SK-N-MC (cell line): ENCODE data around the gene ROBO4.

Experiments
- DNase-seq: peaks from one replicate; pipeline ENCODE4 v3.0.0-alpha.2; 2011; ENCODE audit warnings: low read depth, low spot score
- H3K27ac ChIP-seq: fragments of 200-600 bp; sonication (generic); 2 replicates; pipeline ENCODE4 v1.5.1; 2016; ENCODE audit warnings: mixed run types
- H3K36me3 ChIP-seq: fragments of 200-600 bp; sonication (generic); 2 replicates; pipeline ENCODE4 v1.6.1; 2017; ENCODE audit warnings: antibody characterized with exemption, low read length, mixed read lengths; ENCODE audit not compliant: insufficient read depth
- H3K4me3 ChIP-seq: fragments of 200-600 bp; sonication (generic); 2 replicates; pipeline ENCODE4 v1.5.1; 2016
- H3K9ac ChIP-seq: fragments of 200-600 bp; sonication (generic); 2 replicates; pipeline ENCODE4 v1.8.0; 2017; ENCODE audit warnings: mixed run types, mixed read lengths; ENCODE audit not compliant: insufficient read length
- H3K9me3 ChIP-seq: fragments of 200-600 bp; sonication (generic); 2 replicates; pipeline ENCODE4 v1.6.1; 2017; ENCODE audit warnings: low read depth, mild to moderate bottlenecking, antibody characterized with exemption, low read length, moderate library complexity, mixed read lengths
- EZH2 ChIP-seq: fragments of 200-600 bp; sonication (generic); IDR thresholded peaks from one replicate; pipeline ENCODE4 v1.6.1; 2017; ENCODE audit warnings: antibody characterized with exemption
- FOXP2 ChIP-seq: optimal IDR thresholded peaks from 2 replicates; pipeline ENCODE3; 2011; ENCODE audit warnings: mild to moderate bottlenecking, moderate library complexity; ENCODE audit not compliant: insufficient read depth; ENCODE audit errors: extremely low read length, control extremely low read depth
- POLR2AphosphoS5 ChIP-seq: IDR thresholded peaks from 2 replicates; pipeline ENCODE4 v1.6.1; 2012; ENCODE audit warnings: mild to moderate bottlenecking, low read depth, low read length, borderline replicate concordance

Gene ROBO4

DNA sequence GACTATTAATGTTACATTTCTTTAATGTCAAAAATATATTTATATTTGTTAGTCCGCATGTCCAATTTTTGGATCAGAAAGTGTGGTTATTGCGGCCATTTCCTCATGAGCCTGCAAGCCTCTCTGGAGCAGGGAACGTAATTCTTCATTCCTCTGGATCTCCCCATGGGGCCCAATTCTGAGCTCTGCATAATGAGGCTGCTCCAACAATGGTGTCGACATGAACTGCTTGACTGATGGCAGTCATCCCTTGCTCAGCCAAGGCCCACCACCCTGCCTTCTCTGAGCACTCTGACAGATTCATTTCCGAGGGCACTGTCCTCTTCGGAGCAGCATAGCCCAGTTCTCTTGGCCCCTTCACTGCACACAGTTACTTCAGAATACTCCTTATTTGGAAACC lies 41.3 kb upstream of the ROBO4 start:
- TF ChIP-seq FOXP2: no peak
- no peak overlapping the region for H3K27ac ChIP-seq
- DNase-seq: no peak

DNA sequence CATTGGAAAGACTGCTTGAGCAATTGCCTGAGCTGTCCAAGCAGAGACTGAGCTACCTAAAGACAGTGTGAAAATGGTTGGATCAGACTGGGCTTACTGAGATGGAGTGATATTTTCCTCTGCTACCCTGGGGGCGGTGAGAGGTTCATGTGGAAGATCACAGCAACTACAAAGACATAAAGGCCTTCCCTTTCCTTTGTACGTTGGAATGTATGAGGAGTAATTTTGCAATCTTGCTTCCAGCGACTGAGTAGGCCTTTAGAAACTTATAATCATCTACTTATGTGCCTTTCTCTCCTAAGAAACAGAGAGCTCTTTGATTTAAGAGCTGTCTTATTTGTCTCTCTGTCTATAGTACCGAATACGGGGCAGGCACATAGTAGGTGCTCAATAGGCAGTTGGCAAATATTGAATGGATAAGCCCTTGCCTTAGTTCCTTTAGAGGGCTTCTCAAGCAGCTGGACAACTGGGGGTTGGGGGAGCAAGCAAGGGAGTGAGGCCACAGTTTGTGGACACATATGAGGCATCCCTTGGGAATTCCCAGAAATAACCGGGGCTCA lies 40.6 kb upstream of the ROBO4 start:
- Histone ChIP-seq H3K9ac (no peak overlapping the region), H3K36me3 (no peaks in the 10 kb centered on the region), H3K9me3 (no peaks in the 10 kb centered on the region), H3K4me3 (no peak overlapping the region), H3K27ac (no peak overlapping the region)
- TF ChIP-seq FOXP2 (no peak), EZH2 (no peak), POLR2AphosphoS5 (no peak)
- no peak for DNase-seq

More for the DNA sequence above, 41.3 kb upstream of the ROBO4 start:
- H3K36me3 ChIP-seq: no peaks in the 10 kb centered on the region
- H3K9me3 ChIP-seq: no peaks in the 10 kb centered on the region
- H3K9ac ChIP-seq: no peak overlapping the region
- no peak overlapping the region for H3K4me3 ChIP-seq

DNA sequence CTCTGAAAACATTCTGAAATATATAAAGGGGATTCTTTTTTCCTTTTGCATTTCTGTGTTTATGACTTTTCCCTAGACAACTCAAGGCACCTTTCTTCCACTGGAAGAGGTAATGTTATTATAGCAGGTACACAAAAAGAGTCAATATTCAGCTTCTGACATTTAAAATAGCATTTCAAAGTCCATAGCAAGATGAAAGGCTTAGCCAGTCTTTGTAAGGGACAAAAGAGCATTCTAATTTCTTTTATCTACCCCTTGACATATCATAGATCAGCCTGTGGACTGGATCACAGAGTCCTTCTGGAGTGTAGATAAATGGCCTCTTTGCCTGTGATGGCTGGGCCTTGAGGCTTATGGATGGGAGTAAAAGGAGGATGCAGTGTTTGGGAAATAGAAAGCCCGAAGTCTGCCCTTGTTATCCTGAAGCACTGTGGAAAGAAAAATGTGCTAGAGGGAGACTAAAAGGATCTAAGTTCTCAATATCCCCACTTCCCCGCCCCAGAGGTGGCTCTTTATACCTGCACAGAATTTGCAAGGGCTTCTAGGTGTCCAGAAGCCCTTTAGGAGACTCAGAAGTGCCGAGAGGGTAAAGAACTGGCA lies 39.8 kb upstream of the ROBO4 start:
- Histone ChIP-seq H3K9ac (no peak overlapping the region), H3K27ac (no peak overlapping the region), H3K36me3 (no peaks in the 10 kb centered on the region), H3K9me3 (no peaks in the 10 kb centered on the region), H3K4me3 (no peak overlapping the region)
- no peak for DNase-seq
- TF ChIP-seq EZH2 (no peak), POLR2AphosphoS5 (no peak)

DNA sequence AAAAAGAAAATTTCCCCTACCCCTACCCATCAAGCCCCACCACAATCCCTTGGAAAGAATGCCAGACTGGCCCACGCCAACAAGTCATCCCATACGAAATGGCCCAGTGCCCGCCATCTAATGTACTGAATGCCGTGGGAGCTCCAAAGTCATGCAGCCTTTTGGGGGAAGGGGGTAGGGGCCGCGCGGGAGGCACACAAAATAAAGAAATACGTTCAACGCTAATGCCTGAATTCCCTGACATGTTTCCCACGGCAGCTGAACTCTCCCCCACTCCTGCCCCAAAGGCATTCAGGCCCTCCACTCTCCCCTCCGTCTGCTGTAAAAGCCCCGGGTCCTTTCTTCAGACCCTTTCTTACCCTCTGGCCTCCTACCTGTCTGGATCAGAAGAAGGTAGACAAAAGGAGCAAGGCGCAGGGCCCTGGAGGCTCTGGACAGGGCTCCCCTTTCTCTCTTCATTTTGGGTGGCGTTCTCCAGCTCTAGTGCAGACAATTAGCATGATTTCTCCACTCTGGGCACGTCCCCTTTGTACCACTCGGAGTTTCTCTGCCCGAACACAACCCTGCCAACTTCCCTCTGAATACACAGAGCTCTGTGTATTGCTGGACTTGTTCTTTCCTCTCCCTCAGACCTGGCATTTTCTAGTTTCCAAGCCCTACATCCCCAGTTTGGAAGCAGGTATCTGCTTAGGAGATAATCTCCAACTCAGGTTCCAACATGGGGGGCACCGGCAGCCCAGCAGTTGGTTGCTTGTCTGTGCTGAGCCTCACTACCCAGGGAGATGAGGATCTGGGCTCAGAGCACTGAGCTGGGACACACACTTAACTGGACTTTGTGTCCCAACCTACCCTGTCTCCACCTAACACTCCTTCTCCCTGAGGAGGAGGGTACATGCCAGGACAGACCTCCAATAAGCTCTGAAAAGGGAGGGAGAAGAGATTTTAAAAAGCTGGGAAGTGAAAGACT lies 38.2 kb upstream of the ROBO4 start, which contains the start of gene HEPACAM:
Gene HEPACAM, minus strand, starts transcription at position 500 of the 967 bp plus-strand sequence. Its CDS starts 41 bp downstream, at position 459.
- DNase-seq: no peak
- no peak within 1 kb of the TSS for H3K27ac ChIP-seq
- TF ChIP-seq FOXP2 (no peak), POLR2AphosphoS5 (no peak), EZH2 (no peak)

DNA sequence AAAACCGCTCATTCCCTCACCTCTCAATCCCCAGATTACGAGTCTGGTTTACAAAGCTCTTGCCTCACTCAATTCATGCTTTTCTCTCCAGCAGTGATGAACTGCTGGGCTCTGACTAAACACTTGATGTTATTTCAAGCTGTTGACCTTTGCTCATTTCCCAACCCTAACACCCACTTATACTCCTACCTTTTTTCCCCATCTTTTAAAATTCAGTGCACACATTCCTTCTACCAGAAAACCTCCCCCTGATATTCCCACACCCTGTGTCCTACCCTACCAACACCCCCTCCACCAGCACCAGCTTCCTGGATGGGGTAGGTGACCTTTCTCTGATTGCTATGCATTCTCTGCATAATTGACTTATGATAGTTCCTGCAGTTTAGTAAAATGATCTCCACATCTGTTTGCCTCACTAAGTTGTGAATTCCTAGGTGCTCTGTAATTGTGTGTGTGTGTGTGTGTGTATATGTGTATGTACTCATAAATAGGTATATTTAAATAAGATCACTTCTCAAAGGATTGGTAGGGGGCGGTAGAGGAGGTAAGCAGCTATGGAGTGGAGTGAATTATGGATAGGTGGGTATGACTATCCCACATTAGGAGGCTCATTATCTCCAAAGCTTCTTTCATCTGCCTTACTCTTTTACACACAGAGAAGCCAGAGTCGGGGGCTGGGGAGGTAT lies 37.3 kb upstream of the ROBO4 start:
- TF ChIP-seq FOXP2 (no peak), POLR2AphosphoS5 (no peak), EZH2 (no peak)
- H3K9ac ChIP-seq: no peak overlapping the region
- no peak overlapping the region for H3K4me3 ChIP-seq
- no peaks in the 10 kb centered on the region for H3K9me3 ChIP-seq
- no peaks in the 10 kb centered on the region for H3K36me3 ChIP-seq
- DNase-seq: no peak
- no peak overlapping the region for H3K27ac ChIP-seq

More for the DNA sequence above, 38.2 kb upstream of the ROBO4 start, which contains the start of gene HEPACAM:
- Histone ChIP-seq H3K36me3 (no peaks in the 10 kb centered on the region), H3K4me3 (no peak within 1 kb of the TSS), H3K9me3 (no peaks in the 10 kb centered on the region), H3K9ac (no peak within 1 kb of the TSS)

DNA sequence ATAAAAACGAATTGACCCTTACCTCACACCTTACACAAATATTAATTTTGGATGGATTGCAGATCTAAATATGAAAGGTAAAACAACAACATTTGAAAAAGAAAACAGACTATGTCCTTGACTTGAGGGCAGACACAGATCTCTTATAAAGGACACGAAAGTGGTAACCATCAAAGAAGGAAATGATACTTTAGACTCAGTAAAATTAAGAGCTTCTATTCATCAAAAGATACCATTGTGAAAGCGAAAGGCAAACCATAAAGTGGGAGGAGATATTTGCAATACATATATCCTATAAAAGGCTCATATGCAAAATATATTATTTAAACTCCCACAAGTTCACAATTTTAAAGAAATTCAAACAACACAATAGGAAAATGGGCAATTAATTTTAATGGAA lies 33.1 kb upstream of the ROBO4 start:
- TF ChIP-seq POLR2AphosphoS5: no peak
- TF ChIP-seq EZH2: no peak
- TF ChIP-seq FOXP2: no peak
- no peak for DNase-seq

DNA sequence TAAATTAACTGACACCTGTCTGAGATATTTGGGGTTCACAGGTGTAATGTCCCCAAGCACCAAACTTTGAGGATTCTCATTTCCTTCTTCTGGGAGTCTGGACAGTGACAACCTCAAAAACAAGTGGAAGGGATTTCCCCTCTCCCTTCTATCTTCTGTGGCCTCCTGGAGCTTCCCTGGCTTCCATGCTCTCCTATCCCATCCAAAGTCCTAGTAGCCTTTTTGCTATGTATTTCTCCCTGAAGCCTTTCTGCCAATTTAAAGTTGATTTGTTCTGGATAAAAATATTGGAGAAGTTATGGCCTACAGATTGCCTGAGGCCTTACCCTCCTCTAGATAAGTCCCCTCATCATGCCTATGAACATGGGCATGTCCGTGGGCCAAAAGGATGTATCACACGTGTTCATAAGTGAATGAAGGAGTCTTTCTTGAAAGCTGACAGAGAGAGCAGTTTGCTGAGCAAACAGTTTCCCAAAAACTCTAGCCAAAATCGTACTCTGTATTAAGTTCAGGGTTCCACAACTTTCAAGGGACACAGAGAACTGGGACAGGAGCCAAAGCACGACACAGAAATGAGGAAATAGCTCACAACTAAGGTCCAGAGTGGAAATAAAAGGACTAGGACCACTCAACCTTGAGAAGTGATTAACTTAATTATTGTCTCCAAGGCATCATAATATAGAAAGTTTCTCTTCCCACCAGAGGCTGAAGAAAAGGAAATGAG lies 31.4 kb upstream of the ROBO4 start:
- Histone ChIP-seq H3K9me3 (no peaks in the 10 kb centered on the region), H3K9ac (no peak overlapping the region), H3K27ac (no peak overlapping the region), H3K4me3 (no peak overlapping the region), H3K36me3 (no peaks in the 10 kb centered on the region)
- TF ChIP-seq FOXP2 (no peak), EZH2 (no peak), POLR2AphosphoS5 (no peak)
- DNase-seq: no peak

More for the DNA sequence above, 33.1 kb upstream of the ROBO4 start:
- Histone ChIP-seq H3K9me3 (no peaks in the 10 kb centered on the region), H3K9ac (no peak overlapping the region), H3K27ac (no peak overlapping the region), H3K4me3 (no peak overlapping the region), H3K36me3 (no peaks in the 10 kb centered on the region)
